H9 (cell line): ENCODE data around the gene ZKSCAN2. TPM values are rescaled to one million over a fixed set of nuclear protein-coding genes. Genes with fewer than 3 reads are reported as not detected.

Experiments
- DNase-seq: peaks from one replicate; pipeline ENCODE4 v3.0.0-alpha.2; 2017
- H2AFZ ChIP-seq: one replicate; pipeline ENCODE4 v1.6.1; 2013; ENCODE audit warnings: mild to moderate bottlenecking, low read length, control low read depth, moderate library complexity
- H2AK5ac ChIP-seq: 2 replicates; pipeline ENCODE4 v1.6.1; 2013; ENCODE audit warnings: low read length, control low read depth, mixed read lengths; ENCODE audit not compliant: insufficient read length
- H2BK120ac ChIP-seq: one replicate; pipeline ENCODE4 v1.6.1; 2013; ENCODE audit warnings: low read depth, mild to moderate bottlenecking, low read length, control low read depth, inconsistent platforms; ENCODE audit not compliant: poor library complexity, severe bottlenecking
- H2BK12ac ChIP-seq: 2 replicates; pipeline ENCODE4 v1.6.1; 2013; ENCODE audit warnings: low read length, control low read depth, mixed read lengths, low read depth; ENCODE audit not compliant: insufficient read length
- H2BK15ac ChIP-seq: 2 replicates; pipeline ENCODE4 v1.6.1; 2013; ENCODE audit warnings: low read depth, low read length, control low read depth
- H2BK20ac ChIP-seq: one replicate; pipeline ENCODE4 v1.6.1; 2013; ENCODE audit warnings: low read depth, mild to moderate bottlenecking, low read length, control low read depth, inconsistent platforms; ENCODE audit not compliant: poor library complexity, severe bottlenecking
- H2BK5ac ChIP-seq: 2 replicates; pipeline ENCODE4 v1.6.1; 2013; ENCODE audit warnings: low read length, control low read depth, mixed read lengths; ENCODE audit not compliant: insufficient read length
- H3K14ac ChIP-seq: 2 replicates; pipeline ENCODE4 v1.6.1; 2013; ENCODE audit warnings: low read length, control low read depth; ENCODE audit not compliant: insufficient read depth
- H3K18ac ChIP-seq: 2 replicates; pipeline ENCODE4 v1.6.1; 2013; ENCODE audit warnings: low read depth, mild to moderate bottlenecking, mixed read lengths, low read length, control low read depth; ENCODE audit not compliant: insufficient read length
- H3K23ac ChIP-seq: 2 replicates; pipeline ENCODE4 v1.6.1; 2013; ENCODE audit warnings: low read length, control low read depth, mixed read lengths, low read depth; ENCODE audit not compliant: insufficient read length
- H3K23me2 ChIP-seq: 2 replicates; pipeline ENCODE4 v1.6.1; 2013; ENCODE audit warnings: low read depth, mild to moderate bottlenecking, mixed read lengths, low read length, control low read depth; ENCODE audit not compliant: insufficient read length, poor library complexity, severe bottlenecking
- H3K27ac ChIP-seq: 2 replicates; pipeline ENCODE4 v1.5.1; 2013; ENCODE audit warnings: low read length, control low read depth, mixed read lengths, low read depth; ENCODE audit not compliant: insufficient read length
- H3K27me3 ChIP-seq: 2 replicates; pipeline ENCODE4 v1.6.1; 2013; ENCODE audit warnings: low read length, control low read depth, inconsistent platforms; ENCODE audit not compliant: insufficient read depth
- H3K4ac ChIP-seq: 2 replicates; pipeline ENCODE4 v1.6.1; 2013; ENCODE audit warnings: low read depth, mild to moderate bottlenecking, control low read depth, inconsistent platforms, low read length, moderate library complexity
- H3K4me1 ChIP-seq: 2 replicates; pipeline ENCODE4 v1.6.1; 2013; ENCODE audit warnings: low read length, control low read depth, inconsistent platforms; ENCODE audit not compliant: insufficient read depth
- H3K4me2 ChIP-seq: 2 replicates; pipeline ENCODE4 v1.6.1; 2013; ENCODE audit warnings: low read length, control low read depth, mixed read lengths; ENCODE audit not compliant: insufficient read length, insufficient read depth
- H3K56ac ChIP-seq: 2 replicates; pipeline ENCODE4 v1.6.1; 2013; ENCODE audit warnings: low read depth, mild to moderate bottlenecking, mixed read lengths, low read length, control low read depth; ENCODE audit not compliant: insufficient read length
- H3K79me1 ChIP-seq: 2 replicates; pipeline ENCODE4 v1.6.1; 2013; ENCODE audit warnings: low read depth, mild to moderate bottlenecking, moderate library complexity, low read length, control low read depth, inconsistent platforms; ENCODE audit not compliant: insufficient read depth, poor library complexity, severe bottlenecking
- H3K79me2 ChIP-seq: 2 replicates; pipeline ENCODE4 v1.6.1; 2013; ENCODE audit warnings: low read length, control low read depth, inconsistent platforms; ENCODE audit not compliant: insufficient read depth
- H3K9ac ChIP-seq: 2 replicates; pipeline ENCODE4 v1.6.1; 2013; ENCODE audit warnings: low read length, control low read depth, mixed read lengths; ENCODE audit not compliant: insufficient read length; ENCODE audit errors: extremely low read depth
- H3K9me3 ChIP-seq: one replicate; pipeline ENCODE4 v1.6.1; 2013; ENCODE audit warnings: low read depth, low read length, inconsistent platforms; ENCODE audit not compliant: control insufficient read depth
- H3T11ph ChIP-seq: one replicate; pipeline ENCODE4 v1.6.1; 2013; ENCODE audit warnings: mild to moderate bottlenecking, low read length, control low read depth, inconsistent platforms
- H4K20me1 ChIP-seq: one replicate; pipeline ENCODE4 v1.6.1; 2013; ENCODE audit not compliant: control insufficient read depth, insufficient read length, insufficient read depth
- H4K5ac ChIP-seq: 2 replicates; pipeline ENCODE4 v1.6.1; 2013; ENCODE audit warnings: low read depth, mild to moderate bottlenecking, mixed read lengths, low read length, control low read depth; ENCODE audit not compliant: insufficient read length
- H4K8ac ChIP-seq: replicated peaks from 2 replicates; pipeline ENCODE4 v1.6.1; 2013; ENCODE audit warnings: low read length, control low read depth, mixed read lengths, low read depth; ENCODE audit not compliant: insufficient read length
- H4K91ac ChIP-seq: 2 replicates; pipeline ENCODE4 v1.6.1; 2013; ENCODE audit warnings: low read depth, mild to moderate bottlenecking, moderate library complexity, mixed read lengths, low read length, control low read depth; ENCODE audit not compliant: insufficient read length
- H3K27ac Mint-ChIP-seq, 3 experiments: 2 replicates in 2 of 3; 3 replicates in 1 of 3; pipeline ENCODE4 v1.8.0; 2020 to 2021; ENCODE audit warnings: mixed read lengths in 3 of 3, mild to moderate bottlenecking in 1 of 3, moderate library complexity in 1 of 3
- H3K27me3 Mint-ChIP-seq: 2 replicates; pipeline ENCODE4 v1.8.0; 2021; ENCODE audit warnings: low read depth, mild to moderate bottlenecking, moderate library complexity, mixed read lengths
- H3K36me3 Mint-ChIP-seq, 3 experiments: 2 replicates in 2 of 3; 3 replicates in 1 of 3; pipeline ENCODE4 v1.8.0; 2020 to 2021; ENCODE audit warnings: low read depth in 3 of 3, mixed read lengths in 3 of 3; ENCODE audit not compliant: insufficient read depth in 1 of 3
- H3K4me1 Mint-ChIP-seq, 2 experiments: 2 replicates each; pipeline ENCODE4 v1.8.0; 2020; ENCODE audit warnings: mixed read lengths in 2 of 2
- H3K4me3 Mint-ChIP-seq, 2 experiments: 2 replicates in 1 of 2; 3 replicates in 1 of 2; pipeline ENCODE4 v1.8.0; 2020 to 2021; ENCODE audit warnings: mild to moderate bottlenecking in 2 of 2, mixed read lengths in 2 of 2, moderate library complexity in 1 of 2
- H3K9me3 Mint-ChIP-seq, 2 experiments: 2 replicates in 1 of 2; 3 replicates in 1 of 2; pipeline ENCODE4 v1.8.0; 2020; ENCODE audit warnings: mild to moderate bottlenecking in 2 of 2, mixed read lengths in 2 of 2, moderate library complexity in 1 of 2
- CTCF ChIP-seq: fragments of 200-600 bp; sonication (generic); conservative IDR thresholded peaks from 3 replicates; pipeline ENCODE4 v1.8.0; 2021; ENCODE audit warnings: antibody characterized with exemption, mild to moderate bottlenecking
- WGBS: extraction: QIAGEN DNeasy Blood & Tissue Kit; methylation state at CpG from one replicate; pipeline ENCODE4 v1.1.7; 2013; ENCODE audit warnings: missing lambda C conversion rate, low lambda C conversion rate, mixed read lengths; ENCODE audit not compliant: insufficient read length; ENCODE audit errors: extremely low coverage; 5-methylcytosine and 5-hydroxymethylcytosine counted together
- total RNA-seq: library from RNA; stranded (reverse); gene quantifications from 2 replicates; pipeline ENCODE4 v1.2.1, GENCODE V29; 2021

The ZKSCAN2 gene
- total RNA-seq, 1 experiment from 2014 or later = 16.5 TPM

GRCh38 chr16:25260416-25260815 lies 2.8 kb upstream of the ZKSCAN2 start:
- peak overlapping the region in 1 of 2 experiments; percentile 4; a peak in 1 of 5 replicates for H3K4me3 Mint-ChIP-seq
- no peak for DNase-seq
- peak overlapping the region; percentile 26 for H3K9ac ChIP-seq
- H3K4me2 ChIP-seq = no peak overlapping the region
- H2BK120ac ChIP-seq = no peak overlapping the region
- H3K36me3 Mint-ChIP-seq = peaks cover 21 to 31% (median 31%) of the 10 kb centered on the region in 3 experiments; a peak in 6 of 7 replicates
- H3K4ac ChIP-seq = no peak overlapping the region
- H3T11ph ChIP-seq = no peak overlapping the region
- no peaks in the 10 kb centered on the region for H3K9me3 Mint-ChIP-seq
- H3K23ac ChIP-seq = no peak overlapping the region
- H3K27ac Mint-ChIP-seq = peak overlapping the region in 1 of 3 experiments; percentile 50; a peak in 1 of 7 replicates
- no peak overlapping the region for H2BK20ac ChIP-seq
- no peak overlapping the region for H4K5ac ChIP-seq
- H2AK5ac ChIP-seq = no peak overlapping the region
- no peaks in the 10 kb centered on the region for H4K20me1 ChIP-seq
- peaks cover 12% of the 10 kb centered on the region for H3K23me2 ChIP-seq
- peaks cover 13% of the 10 kb centered on the region; the same call in 1 of the 2 replicates for H3K79me2 ChIP-seq
- no peak overlapping the region for H4K8ac ChIP-seq
- peaks cover 27 to 28% of the 10 kb centered on the region in 2 experiments for H3K4me1 Mint-ChIP-seq
- H3K27ac ChIP-seq = no peak overlapping the region
- H3K9me3 ChIP-seq = no peaks in the 10 kb centered on the region
- peaks cover 8% of the 10 kb centered on the region for H3K79me1 ChIP-seq
- no peaks in the 10 kb centered on the region for H3K4me1 ChIP-seq
- H3K18ac ChIP-seq = no peak overlapping the region
- no peak overlapping the region for H2BK12ac ChIP-seq
- H4K91ac ChIP-seq = no peak overlapping the region
- no peak overlapping the region for H3K56ac ChIP-seq
- no peak overlapping the region for H2BK15ac ChIP-seq
- H3K14ac ChIP-seq = no peak overlapping the region
- H2AFZ ChIP-seq = no peak overlapping the region
- no peak for TF ChIP-seq CTCF
- H2BK5ac ChIP-seq = no peak overlapping the region
- no peaks in the 10 kb centered on the region for H3K27me3 ChIP-seq
- H3K27me3 Mint-ChIP-seq = no peaks in the 10 kb centered on the region
- no CpG with 5 or more reads among the region's 5 CpGs for WGBS
